ENCODE measurements around the gene MBD6.
"Not testable (repeated sequence)": the region's sequence is repeated elsewhere in the genome, so short reads cannot be mapped to it uniquely, and the experiment has no call there.

MBD6 gene

DNA sequence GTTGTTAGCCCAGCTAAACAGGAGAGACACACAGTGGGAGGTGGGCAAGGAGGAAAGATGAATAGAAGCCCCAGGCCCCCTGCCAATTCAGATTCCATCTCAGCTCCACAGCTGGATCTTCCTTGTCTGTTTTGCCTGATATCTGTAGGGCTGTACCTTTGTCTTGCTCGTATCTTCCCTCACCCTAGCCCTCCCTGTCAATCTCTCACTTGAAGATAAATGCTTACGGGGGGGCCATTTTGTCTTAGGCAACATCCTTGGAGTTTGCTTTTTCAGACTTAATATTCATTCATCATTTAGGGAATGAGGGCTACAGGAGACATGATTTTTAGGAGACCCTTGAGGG, 29.7 kb downstream of the MBD6 start:
- no peak for DNase-seq

DNA sequence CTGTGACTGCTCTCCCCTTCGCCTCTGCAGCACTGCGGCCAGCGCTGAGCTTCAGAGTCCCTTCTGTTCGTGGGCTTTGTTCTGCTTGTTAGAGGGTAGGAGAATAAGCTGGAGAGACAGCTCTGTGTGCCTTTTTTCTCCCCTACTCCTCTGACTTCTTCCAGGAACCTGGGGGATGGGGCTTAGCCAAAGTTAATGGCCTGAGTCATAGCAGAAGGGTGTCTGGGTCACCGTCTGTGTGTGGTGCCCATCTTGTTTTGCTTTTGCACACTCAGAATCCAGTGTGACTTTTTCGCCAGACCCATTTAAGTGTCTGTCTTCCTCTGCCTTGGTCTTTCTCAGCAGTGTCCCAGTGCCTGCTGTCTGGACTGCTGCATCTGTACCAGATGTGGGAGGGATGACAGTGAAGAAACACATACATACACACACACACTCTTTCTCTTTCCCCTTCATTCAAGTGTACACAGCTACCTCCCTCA, 30.2 kb downstream of the MBD6 start:
- DNase-seq = peak; percentile 46

DNA sequence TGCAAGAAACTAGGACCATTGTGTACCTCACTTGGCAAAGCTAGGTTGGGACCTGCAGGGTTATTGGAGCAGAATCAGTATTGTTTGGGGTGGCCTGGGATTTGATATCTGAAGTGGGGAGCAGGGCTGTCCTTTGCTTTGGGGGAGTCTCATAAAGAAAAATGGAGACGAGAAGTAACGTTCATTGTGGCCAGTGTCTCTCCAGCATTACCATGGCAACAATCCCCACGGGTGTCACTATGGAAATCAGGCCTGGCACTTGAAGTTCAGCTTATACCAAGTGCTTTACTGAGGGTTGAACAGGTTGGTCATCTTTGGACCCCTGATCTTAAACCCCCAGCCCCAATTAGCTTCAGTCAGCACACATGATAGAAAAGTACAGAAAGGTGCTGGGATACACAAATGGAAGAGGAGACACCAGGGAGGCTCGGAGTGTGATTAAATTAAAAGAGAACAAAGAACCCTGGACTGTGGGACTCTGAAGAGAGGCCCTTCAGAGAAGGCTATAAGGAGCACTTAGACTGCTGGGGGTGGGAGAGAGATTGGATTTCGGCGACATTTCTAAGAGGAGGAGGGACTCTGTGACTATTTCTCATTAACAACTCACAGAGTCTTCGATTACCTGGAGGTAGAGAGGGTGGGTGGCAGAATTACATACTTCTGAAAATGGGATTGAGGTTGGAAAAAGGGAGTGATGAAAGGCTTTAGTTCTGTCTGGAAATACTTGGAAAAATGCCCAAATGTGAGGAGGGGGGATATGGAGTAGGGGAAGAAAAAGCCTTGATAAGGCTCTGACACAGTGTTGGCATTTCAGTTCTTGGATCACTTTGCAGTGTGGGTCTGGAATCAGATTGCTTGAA, 30.9 kb downstream of the MBD6 start:
- peak; percentile 86 for DNase-seq

DNA sequence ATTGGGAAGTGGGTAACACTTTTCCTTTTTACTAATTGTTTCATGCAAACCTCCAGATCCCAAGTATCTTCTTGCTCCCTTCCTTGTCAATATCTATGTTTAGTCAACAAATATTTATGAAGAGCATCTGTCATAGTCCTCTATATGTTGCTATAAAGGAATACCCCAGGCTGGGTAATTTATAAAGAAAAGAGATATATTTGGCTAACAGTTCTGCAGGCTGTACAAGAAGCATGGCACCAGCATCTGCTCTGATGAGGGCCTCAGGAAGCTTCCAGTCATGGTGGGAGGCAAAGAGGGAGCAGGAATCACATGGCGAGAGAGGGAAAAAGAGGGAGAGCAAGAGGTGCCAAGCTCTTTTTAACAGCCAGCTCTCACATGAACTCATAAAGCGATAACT, 31.8 kb downstream of the MBD6 start:
- no peak for DNase-seq

DNA sequence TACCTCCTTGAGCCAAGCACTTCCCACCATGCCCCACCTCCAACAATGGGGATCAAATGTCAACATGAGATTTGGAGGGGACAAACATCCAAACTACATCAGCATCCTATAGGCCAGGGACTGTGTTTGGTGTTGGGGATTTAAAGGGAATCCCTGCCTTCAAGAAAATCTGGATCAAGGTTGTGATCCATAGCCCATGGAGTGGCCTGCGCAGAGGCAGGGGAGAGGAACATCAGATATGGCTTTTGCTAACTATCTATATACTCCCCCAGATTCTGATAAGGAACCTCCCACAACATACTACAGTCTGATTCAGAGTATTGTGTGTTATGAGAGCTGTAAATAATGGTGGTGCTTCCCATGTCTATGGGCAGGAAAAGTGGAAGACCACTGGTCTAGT, 32.3 kb downstream of the MBD6 start:
- no peak for DNase-seq

DNA sequence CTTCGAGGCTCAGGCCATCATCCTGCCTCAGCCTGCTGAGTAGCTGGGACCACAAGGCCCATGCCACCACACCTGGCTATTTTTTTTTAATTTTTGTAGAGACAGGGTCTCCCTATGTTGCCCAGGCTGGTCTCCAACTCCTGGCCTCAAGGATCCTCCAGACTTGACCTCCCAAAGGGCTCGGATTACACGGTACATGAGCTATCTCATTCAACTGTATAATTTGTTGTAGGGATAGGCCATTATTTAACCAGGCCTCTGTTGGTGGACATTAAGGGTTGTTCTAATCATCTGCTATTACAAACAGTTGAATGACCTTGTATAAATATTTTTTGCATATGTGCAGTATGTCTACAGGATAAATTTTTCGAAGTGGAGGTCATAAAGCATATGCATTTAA, 36.2 kb downstream of the MBD6 start:
- DNase-seq = no peak

DNA sequence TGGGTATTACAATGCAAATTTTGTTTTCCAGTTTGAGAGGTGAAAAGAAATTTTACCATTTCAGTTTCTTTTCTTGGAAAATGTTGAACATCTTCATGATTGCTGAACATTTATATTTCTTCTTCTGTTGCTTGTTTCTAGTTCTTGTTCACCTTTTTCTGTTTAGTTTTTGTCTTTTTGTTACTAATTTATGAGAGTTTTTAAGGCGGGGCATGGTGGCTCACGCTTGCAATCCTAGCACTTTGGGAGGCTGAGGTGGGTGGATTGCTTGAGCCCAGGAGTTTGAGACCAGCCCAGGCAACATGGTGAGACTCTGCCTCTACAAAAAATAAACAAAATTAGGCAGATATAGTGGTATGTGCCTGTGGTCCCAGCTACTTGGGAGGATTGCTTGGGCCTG, 37.9 kb downstream of the MBD6 start:
- DNase-seq = no peak

DNA sequence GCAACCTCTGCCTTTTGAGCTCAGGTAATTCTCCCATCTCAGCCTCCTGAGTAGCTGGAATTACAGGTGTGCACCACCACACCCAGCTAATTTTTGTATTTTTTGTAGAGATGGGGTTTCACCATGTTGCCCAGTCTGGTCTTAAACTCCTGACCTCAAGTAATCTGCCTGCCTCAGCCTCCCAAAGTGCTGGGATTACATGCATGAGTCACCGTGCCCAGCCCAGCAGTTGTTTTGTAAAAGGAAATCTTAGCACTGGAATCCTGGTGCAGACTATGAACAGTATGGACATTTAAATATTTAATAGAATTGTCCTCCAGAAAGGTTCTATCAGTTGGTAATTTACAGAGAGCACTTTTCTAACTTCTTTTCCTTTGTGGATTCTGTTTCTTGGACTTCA, 38.5 kb downstream of the MBD6 start:
- not testable (repeated sequence) for DNase-seq

DNA sequence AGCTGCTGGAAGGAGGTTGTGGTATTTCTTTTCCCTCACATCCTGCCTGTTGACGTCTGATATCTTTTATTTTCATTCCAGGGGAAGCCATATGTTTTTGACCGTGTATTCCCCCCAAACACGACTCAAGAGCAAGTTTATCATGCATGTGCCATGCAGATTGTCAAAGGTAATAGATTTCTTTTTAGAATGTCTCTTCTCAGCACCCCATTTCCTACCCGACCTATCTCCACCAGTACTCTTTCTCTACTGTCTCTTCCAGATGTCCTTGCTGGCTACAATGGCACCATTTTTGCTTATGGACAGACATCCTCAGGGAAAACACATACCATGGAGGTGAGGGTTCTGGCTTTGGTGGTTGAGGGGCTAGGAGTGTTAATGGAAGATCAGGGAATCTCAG, 40.7 kb downstream of the MBD6 start:
- DNase-seq = no peak

DNA sequence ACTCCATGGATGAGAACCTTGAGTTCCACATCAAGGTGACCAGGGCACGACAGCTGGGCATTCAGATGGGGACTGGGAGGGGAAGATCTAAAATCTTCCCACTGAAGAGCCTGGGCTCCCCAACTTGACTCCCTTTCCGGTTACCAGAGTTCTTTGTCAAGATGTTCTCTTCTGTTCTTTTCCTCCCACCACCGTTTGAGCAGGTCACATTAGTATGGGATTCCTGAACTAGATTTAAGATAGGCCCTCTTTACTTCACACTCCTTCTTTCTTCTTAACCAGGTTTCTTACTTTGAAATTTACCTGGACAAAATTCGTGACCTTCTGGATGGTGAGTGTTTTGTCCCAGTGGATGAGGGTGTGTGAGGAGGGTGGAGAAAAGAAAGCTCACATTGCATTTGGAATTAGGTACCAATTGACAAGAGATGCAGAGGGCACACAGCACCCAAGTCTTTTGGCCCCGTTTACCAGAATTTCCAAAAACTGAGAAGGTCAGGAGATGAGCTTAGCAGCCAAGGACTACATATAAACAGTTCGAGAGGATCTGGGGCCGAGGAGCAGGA, 41.6 kb downstream of the MBD6 start:
- DNase-seq = no peak

DNA sequence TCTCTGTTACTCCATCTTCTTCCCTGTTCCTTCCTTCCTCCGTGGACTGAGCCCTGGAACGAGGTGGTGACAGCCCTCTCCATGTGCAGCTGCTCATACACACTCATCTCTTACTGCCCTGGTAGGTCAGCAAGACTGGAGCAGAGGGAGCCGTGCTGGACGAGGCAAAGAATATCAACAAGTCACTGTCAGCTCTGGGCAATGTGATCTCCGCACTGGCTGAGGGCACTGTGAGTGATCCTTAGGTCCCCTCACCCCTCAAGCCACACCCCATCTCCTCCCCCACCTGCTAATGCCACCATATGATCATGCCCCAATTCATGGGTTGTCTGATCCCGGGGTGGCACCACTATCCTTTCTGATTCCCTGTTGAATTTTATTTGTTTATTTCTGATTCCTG, 46.2 kb downstream of the MBD6 start:
- no peak for DNase-seq

DNA sequence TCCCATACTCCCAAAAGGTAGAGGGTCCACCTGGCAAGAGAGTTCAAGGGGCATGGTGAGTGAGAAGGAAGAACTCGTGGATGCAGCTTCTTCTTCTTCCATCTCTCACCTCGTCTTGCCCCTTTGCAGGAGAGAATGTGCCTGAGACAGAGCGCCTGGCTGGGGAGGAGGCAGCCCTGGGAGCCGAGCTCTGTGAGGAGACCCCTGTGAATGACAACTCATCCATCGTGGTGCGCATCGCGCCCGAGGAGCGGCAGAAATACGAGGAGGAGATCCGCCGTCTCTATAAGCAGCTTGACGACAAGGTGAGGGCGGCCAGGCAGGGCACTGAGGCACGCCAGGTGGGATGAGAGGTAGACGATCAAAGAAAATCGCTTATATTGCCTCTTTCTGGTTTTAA, 47.2 kb downstream of the MBD6 start:
- DNase-seq = no peak

DNA sequence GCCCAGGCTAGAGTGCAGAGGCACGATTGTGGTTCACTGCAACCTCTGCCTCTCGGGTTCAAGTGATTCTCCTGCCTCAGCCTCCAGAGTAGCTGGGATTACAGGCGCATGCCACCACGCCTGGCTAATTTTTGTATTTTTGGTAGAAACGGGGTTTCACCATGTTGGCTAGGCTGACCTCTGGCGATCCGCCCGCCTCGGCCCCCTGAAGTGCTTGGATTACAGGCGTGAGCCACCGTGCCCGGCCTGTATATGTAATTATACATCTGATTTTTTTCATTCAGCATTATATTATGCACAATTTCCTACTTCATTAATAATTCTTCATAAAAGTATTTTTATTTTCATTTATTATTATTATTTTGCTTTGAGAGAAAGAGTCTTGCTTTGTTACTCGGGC, 47.8 kb downstream of the MBD6 start:
- DNase-seq = not testable (repeated sequence)

DNA sequence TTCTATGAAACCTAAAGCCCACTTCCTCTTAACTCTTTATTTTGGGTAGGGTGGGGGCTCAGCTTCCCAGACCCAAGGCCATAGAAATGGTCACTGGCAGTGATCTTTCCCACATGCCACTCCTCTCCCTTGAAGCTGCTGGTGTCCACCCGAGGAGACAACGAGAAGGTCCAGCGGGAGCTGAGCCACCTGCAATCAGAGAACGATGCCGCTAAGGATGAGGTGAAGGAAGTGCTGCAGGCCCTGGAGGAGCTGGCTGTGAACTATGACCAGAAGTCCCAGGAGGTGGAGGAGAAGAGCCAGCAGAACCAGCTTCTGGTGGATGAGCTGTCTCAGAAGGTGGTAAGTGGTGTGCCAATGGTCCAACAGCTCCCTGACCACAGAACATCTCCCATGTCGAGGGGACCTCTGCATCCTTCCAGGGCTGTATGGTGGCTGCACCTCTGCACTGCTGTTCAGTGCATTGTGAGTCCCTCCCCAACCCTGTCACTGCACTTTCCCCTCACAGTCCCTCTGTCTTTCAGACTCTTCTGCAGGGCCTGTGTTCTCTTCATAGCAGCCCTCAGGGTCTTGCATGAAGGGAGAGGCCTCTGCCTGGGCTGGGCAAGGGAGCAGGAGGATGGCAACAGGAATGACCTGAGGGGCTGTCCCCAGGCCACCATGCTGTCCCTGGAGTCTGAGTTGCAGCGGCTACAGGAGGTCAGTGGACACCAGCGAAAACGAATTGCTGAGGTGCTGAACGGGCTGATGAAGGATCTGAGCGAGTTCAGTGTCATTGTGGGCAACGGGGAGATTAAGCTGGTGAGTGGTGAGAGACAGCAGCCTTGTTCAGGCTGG, 49.5 kb downstream of the MBD6 start:
- DNase-seq = no peak

DNA sequence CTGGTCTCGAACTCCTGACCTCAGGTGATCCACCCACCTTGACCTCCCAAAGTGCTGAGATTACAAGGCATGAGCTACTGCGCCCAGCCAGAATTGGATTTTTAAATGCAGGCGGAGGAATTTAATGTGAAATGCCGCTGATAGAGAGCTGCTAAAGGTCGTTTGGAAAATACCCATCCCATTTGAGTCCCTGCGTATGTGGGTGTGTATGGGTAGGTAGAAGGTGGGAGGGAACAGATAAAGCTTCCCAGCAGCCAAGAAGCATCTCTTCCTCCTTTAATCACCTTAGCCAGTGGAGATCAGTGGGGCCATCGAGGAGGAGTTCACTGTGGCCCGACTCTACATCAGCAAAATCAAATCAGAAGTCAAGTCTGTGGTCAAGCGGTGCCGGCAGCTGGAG, 52.2 kb downstream of the MBD6 start:
- DNase-seq = no peak

DNA sequence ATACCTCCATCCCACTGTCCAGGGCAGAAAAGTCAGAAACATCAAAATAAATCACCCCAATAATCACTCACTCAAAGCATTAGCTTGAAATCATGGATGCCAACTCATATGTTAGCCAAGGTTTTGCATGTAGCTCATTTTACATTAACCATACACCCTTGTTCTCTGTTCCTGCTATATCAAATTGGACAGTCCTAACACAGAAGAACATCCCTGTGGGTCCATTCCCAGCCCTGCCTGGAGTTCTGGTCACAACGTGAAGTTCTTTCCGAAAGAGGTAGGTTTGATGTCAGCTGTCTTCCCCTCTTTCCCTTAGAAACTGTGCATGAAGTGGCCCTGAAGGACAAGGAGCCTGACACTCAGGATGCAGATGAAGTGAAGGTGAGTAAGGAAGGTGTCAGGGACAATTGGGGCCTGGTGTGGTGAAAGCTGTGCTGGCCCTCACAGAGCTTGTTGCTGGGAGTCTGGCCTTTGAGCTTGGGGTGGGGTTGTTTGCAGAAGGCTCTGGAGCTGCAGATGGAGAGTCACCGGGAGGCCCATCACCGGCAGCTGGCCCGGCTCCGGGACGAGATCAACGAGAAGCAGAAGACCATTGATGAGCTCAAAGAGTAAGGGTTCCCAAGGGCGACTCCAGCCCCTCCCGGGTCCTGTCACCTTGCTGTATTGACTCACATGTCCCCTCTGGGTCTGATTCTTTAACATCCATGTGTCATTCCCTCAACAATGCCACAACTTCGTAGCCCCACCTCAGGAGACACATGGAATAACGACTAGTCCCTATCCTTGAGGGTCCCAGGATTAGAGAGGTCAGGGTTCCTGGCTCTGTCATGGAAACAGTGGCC, 53.4 kb downstream of the MBD6 start:
- DNase-seq = no peak

DNA sequence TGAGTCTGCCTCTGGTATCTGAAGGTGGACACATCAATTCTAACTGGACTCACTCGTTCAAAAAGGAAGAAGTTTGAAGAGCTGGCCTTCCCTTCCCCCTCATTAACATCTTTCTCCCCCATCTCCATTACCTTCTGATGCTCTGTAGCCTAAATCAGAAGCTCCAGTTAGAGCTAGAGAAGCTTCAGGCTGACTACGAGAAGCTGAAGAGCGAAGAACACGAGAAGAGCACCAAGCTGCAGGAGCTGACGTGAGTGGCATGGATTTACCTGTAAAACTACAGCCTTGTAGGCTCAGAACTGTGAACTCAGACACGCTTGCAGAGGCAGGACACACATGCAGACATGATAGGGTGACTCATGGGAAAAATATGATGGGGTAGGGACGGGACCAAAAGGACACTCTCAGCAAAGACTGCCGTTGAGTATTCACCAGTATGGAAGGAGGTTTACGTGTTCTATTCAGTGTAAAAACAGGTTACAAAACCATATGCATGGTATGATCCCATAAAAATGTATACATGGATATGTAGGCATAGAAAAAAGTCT, 54.1 kb downstream of the MBD6 start:
- no peak for DNase-seq

DNA sequence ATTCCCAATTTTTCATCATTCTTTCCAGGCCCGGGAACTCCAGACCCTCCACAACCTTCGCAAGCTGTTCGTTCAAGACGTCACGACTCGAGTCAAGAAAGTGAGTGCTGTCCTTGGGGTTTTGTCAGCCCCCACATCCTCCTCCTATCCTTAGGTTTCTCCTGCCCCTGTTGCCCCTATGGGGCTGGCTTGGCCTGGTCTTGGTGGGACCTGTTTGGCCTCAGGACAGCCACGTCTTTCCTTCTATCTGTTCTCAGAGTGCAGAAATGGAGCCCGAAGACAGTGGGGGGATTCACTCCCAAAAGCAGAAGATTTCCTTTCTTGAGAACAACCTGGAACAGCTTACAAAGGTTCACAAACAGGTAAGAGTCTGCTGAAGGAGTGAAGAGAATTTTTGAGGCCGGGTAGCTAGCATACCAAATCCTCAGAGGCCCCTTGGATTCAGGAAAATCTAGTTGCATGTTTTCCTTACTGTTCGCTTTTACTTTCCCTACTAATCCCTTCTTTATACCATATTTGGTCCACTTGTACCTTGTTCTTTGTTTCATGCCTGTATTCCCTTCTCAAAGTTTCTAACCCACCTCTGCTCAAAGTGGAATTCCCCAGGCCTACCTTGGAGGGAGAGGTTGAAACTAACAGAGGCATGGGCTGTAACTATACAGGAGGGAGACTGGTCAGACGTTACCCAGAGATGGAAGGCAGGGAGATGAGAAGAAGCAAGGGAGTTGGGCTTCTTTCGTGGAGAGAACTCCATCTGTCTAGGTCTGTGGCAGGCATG, 55.5 kb downstream of the MBD6 start:
- DNase-seq = no peak

DNA sequence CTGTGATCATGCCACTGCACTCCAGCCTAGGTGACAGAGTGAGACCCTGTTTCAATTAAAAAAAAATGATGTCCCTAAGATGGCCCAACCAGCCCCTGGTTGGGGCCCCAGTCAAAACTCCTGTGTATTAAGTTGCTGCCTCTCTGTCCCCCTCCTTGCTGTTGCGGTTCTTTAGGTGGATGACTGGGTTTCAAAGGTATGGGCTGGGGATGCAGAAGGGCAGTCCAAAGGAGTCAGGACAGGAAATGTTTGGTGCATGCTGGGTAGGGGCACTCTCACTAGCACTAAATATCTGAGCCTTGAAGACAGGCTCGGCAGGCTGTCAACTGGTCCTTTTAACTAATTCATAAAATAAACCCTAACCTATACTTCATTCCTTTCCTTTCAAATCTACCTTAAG, 56.4 kb downstream of the MBD6 start:
- no peak for DNase-seq
